ENCODE results near the gene SPECC1.
"Not testable (repeated sequence)": the region's sequence is repeated elsewhere in the genome, so short reads cannot be mapped to it uniquely, and the experiment has no call there.

Gene SPECC1

DNA sequence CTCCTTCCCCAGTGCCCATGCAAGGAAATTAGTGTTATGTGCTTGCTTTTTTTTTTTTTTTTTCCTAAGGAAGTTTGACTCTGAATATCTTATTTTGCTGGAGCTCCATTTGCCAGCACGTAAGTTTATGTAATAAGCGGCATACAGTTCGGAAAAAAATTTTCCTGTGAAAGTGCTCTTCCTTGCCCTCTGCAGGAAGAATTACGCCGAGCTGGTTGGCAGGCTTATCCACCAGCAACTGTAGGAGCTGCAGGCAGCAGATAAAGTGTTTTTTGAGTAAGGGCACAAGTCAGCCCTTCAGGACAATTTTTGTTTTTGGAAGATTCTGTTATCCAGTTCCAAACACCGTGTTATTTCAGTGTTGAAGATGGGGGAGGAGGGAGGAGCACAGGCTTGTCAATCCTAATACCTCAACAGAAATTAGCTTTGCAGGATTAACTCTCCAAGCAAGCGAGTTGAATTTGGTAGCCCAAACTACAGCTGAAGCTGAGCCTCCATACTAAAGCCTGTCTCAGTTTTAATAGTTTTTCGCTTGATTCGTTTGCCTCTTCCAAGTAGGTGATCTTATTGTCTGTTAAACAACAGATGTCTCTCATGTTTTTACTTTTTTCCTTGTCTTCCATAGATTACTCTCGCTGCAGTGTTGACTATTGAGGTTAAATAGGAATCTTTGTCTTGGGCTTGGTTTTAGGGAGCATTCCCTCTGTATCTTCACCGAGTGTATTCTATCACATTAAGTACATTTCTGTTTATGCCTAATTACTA is 1.1 kb downstream of the SPECC1 start:
- no peak for DNase-seq

DNA sequence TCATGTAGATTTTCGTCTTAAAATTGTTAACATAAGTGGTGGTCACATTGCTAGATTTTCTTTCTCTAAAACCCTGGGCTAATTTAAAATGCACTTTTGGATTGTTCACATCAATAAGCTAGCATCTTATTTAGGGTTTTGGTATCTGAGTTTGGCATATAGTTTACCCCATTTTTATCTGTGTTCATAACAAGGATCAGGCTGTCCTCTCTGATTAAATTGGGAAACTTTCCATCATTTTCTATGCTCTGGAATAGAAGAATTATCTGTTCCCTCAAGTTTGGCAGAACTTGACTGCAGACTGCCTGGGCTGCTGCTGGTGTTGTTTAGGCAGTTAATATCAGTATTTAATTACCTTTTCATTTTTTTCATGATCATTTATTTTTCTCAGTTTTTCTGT is 1.8 kb downstream of the SPECC1 start:
- DNase-seq = no peak

DNA sequence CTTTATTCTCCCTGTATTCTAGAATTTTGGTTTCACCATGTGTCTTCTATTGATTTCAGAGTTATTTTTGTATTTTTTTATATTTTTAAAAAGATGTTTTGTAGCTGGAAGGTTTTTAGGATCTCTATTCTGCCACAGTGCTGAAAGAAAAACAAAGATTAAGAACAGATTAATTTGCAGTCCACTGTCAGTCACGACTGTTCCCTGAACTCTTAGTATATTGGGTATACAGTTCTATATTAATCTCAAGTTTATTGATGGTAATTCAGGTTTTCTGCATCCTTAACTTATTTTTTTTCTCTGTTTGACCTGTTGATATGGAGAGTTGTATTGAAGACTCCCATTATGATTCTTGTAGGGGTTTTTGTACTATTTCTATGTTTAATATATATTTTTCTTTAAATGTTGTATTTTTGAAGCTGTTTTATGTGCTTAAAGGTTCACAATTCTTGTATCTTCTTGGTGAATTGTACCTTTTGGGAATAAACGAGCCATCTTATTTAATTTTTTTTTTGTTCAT is 2.9 kb downstream of the SPECC1 start:
- DNase-seq = no peak

DNA sequence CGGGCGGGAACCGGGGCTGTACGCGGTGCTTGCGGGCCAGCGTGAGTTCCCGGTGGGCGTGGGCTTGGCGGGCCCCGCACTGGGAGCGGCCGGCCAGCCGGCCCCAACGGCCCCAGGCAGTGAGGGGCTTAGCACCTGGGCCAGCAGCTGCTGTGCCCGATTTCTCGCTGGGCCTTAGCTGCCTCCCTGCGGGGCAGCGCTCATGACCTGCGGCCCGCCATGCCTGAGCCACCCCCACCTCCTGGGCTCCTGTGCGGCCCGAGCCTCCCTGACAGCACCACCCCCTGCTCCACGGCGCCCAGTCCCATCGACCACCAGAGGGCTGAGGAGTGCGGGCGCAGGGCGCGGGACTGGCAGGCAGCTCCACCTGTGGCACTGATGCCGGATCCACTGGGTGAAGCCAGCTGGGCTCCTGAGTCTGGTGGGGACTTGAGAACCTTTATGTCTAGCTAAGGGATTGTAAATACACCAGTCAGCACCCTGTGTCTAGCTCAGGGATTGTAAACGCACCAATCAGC is 7.4 kb downstream of the SPECC1 start:
- DNase-seq = not testable (repeated sequence)

DNA sequence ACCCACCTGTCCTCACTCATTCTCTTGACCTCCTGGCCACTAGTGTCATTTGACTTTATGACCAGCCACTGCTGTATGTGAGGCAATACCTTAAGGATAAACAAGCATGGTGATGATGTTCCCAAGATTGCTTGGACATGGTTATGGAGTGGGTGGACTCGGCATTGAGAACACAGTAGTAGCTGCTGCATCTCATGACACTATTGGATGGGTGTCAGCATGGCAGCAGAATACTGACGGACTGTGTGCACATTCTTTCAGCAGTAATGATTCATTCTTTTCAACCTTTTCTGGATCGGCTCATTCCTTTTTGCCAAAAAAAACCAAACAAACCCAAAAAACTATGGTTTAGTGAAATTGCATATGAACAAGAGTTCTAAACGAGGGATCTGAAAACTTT is 13.5 kb downstream of the SPECC1 start:
- DNase-seq = no peak

DNA sequence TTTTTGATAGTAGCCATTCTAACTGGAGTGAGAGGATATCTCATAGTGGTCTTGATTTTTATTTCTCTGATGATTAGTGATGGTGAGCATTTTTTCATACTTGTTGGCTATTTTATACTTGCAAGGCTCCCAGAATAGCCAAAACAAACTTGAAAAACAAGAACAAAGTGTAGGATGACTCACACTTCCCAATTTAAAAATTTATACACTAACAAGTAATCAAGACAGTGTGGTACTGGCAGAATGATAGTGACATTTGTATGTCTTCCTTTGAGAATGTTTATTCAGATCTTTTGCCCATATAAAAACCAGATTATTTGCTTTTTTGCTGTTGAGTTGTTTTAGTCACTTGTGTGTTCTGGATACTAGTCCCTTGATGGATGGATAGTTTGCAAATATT is 17.8 kb downstream of the SPECC1 start:
- DNase-seq = no peak

DNA sequence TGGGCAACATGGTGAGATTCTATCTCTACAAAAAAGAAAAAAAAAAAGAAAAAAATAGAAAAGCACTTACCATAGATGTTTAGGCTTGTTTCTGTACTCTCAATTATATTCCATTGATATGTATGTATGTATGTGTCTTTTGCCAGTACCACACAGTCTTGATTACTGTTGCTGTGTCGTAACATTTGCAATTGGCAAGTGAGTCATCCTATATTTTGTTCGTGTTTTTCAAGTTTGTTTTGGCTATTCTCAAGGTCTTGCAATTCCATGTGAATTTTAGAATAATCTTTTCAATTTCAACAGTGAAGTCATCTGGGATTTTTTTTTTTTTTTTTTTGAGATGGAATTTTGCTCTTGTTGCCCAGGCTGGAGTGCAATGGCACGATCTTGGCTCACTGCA is 19.3 kb downstream of the SPECC1 start:
- DNase-seq = no peak

DNA sequence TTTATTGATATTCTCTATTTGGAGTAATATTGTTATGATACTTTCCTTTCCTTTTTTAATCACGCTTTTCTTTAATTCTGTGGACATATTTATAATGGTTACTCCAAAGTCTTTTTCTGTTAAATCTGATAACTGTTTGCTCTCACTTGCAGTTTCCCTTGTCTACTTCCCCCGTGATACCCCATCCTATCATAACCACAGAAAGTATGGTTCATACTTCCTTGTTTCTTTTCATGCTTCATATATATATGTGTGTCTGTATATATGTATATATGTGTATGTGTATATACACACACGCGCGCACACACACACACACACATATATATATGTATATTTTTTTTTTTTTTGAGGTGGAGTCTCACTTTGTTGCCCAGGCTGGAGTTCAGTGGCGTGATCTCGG is 23.5 kb downstream of the SPECC1 start:
- DNase-seq = no peak

DNA sequence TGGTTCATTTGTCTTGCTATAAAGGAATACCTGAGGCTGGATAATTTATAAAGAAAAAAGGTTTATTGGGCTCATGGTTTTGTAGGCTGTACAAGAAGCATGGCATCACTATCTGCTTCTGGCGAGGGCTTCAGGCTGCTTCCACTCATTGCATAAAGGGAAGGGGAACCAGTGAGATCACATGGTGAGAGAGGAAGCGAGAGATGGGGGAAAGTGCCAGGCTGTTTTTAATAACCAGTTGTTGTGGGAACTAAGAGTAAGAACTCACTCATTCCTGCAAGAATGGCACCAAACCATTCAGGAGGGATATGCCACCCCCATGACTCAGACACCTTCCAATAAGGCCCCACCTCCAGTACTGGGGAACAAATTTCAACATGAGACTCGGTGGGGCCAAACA is 24.3 kb downstream of the SPECC1 start:
- no peak for DNase-seq

DNA sequence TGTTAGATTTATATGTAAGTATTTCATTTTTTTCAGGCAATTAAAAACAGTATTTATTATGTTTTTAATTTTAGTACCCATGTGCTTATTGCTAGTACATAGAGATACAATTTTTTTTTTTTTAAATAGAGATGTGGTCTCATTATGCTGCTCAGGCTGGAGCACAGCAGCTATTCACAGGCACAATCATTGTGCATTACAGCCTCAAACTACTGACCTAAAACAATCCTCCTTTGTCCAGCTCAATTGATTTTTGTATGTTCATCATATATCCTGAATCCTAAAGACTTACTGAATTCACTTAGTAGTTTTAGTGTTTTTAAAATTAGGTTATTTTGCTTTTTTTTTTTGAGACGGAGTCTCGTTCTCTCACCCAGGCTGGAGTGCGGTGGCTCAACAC is 26.3 kb downstream of the SPECC1 start:
- no peak for DNase-seq

DNA sequence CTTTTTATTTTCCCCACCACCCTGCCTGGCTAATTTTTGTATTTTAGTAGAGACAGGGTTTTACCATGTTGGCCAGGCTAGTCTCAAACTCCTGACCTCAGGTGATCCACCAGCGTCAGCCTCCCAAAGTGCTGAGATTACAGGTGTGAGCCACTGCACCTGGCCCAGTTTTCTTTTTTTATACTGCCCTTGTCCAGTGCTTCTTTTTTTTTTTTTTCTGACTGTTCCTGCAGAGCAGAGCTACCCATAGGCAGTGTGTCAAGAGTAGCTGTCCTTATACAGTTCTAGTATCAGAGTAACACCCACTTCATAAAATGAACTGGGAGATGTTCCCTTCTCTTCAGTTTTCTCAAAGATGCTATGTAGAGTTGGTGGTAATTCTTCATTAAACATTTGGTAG is 28.1 kb downstream of the SPECC1 start:
- DNase-seq = not testable (repeated sequence)

DNA sequence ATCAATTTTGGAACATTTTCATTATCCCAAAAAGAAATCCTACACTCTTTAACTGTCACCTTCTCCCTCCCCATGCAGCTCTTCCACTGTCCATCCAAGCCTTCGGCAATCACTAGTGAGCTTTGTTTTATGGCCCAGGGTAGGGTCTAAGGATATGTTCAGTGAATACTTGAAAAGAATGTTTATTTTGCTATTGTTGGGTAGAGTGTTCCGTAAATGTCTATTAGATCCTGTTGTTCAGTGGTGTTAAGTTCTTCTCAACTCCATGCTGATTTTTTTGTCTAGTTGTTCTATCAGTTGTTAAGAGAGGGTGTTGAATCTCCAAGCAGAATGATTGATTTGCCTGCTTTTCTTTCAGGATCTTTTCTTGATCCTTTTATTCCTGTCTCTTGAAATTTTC is 29.9 kb downstream of the SPECC1 start:
- DNase-seq = no peak

DNA sequence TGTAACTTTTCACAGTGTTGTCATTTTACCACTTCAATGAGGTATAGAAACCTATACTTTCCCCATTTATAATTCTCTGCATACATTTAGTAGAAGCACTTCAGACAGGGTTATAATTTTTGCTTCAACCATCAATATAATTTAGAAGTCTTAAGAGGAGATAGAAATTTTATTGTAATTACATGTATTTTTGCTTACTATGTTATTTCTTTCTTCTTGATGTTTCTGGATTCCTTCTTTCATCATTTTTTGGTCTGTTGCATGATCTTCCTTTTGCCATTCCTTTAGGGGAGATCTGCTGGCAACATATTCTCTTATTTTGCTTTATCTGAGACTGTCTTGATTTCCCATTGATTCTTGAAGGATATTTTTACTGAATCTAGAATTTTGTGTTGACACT is 31.1 kb downstream of the SPECC1 start:
- DNase-seq = no peak

DNA sequence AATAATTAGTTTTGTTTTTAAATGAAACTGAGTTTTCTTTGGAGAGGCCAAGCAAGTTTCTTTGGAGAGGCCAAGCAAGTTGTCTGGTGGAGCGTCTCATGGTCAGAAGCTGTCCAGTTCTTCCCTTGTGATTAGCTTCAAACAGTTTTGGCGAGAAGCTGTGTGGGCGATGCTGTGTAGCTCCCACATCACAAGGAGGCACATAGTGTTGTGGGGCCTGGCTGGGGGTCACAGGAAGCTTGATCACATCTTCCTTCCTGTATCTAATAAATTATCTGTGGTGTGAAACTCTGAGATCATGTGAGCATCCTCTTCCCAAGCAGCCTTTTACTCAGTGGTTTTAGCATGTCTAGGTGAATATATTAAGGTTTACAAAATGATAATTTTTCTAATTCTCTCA is 33.9 kb downstream of the SPECC1 start:
- DNase-seq = no peak

DNA sequence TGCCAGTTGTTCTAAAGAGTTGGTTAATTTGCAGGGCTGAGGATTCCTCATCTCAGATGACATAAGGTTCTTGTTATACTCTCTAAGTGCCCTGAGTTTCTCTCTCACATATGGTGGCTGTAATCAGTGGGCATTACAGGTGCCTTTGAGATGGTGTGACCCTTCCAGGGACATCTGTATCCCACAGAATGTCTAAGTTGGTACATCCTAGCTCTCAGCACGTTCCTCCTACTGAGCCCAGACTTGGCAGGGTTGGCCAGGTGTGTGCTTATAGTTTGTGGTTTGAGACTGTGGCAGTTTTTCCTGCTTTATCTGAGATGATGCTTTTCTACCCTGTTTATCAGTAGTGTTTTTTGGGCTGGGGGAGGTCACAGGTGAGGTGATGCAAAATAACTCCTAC is 36.3 kb downstream of the SPECC1 start:
- DNase-seq = no peak

DNA sequence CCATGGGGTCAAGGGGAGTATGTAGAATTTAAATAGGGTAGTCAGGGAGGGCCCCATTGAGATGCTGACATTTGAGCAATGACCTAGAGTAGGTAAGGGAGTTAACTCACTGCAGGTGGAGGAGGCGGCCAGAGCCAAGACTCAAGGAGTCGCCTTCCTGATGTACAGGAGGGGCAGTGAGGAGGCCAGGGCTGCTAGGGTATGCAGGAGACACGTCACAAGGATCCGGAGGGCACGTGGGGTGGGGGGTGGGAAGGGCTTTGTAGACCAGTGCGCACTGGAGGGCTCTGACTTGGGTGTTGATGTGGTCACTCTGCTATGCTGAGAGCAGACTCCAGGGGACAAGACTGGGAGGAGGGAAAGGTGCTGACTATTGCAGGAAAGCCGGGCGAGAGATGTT is 37.5 kb downstream of the SPECC1 start:
- DNase-seq = no peak

DNA sequence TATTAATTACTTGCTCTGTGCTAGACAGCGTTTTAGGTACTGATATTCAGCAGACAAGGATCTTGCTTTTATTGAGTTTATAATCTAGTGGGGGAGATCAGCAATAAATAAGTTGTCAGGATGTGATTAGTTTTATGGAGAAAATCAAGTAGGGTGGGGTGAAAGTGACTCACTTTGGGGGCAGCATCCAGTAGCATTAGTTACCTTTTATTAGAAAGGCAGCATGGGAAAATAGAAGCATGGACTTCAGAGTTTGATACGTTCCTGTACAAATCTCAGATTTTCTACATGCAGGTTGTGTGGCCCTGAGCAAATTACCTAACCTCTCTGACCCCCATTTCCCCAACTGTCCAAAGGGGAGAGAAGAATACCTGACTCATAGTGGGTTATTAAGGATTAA is 42.5 kb downstream of the SPECC1 start:
- no peak for DNase-seq

DNA sequence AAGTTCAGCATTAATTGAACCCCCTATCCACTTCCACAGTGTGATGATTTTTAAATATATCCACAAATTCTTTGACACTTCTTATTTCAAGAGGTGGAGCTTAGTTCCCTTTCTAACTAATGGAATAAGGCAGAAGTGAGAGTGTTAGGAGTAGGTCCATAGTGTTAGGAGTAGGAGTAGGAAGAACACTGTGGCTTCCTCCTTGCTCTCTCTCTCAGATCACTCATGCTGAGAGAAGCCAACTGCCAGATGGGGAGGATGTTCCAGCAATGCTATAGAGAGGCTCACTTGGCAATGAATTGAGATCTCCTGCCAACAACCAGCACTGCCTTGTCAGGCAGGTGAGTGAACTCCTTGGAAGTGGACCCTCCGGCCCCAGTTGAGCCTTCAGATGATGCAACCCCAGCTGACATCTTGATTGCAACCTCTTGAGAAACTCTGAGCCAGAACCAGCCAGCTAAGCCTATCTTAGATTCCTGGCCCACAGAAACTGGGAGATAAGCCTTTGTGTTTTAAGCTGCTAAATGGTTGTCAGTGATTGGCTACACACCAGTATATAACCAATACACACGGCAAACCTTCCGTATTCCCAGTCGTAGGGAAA is 44.3 kb downstream of the SPECC1 start:
- no peak for DNase-seq

DNA sequence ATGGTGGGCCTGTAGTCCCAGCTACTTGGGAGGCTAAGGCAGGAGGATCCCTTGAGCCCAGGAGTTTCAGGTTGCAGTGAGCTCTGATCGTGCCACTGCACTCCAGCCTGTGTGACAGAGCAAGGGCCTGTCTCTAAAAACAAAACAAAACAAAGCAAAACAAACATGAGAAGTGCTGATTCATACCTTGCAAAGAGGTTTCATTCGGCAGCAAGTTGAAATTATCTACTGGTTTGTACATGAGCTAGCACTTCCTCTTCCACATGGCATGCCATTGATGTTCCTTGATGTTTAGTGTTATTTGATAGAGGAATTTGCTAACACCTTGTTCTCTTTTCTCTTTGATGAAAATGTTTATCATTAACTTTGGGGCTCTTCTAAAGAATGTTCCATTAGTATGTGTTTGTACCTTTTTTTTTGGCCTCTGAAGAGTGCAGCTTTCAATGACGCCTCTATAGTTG is 50.6 kb downstream of the SPECC1 start:
- no peak for DNase-seq

DNA sequence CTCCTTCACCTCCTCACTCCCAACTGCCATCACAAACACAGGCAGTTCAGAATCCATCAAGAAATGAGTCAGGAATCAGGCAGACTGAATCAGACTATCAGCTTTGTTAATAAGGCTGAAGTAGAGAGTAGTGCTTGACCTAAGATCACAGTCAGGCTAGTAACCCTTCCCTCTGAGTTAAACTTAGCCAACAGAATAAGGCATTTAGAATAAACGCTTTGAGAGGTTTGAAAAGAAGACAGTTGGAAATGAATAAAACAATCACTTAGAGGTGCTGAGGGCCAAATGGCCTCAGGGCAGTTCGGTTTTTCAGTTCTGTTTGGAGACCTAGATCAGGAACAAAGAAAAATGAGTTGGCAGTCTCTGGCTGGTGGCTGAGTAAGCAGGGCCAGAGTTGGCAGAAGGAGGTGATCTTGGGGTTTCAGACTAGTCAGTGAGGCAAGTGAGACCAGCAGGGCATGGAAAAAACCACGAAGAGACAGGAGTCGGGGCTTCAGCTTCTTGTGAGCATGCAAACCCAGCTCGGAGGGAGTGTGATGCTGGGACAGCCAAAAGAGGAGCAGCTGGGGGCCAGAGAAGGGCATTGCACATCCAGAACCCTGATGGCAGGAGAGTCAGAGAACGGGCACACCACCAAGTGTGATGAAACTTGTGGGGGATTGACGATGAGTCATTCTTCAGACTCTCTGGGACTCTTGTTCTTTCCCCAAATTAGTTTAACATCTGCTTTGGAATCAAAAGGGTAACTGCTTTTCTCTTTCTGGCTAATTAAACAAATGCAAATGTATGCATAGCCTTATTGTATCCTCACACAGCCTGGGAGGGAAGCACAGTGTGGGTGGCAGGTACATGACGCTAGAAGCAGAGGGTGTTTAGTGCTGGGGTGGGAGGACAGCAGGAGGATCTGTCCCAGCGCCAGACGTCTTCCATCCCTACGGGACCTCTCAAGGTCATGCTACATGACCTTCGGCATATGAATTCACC is 54.8 kb downstream of the SPECC1 start:
- no peak for DNase-seq

DNA sequence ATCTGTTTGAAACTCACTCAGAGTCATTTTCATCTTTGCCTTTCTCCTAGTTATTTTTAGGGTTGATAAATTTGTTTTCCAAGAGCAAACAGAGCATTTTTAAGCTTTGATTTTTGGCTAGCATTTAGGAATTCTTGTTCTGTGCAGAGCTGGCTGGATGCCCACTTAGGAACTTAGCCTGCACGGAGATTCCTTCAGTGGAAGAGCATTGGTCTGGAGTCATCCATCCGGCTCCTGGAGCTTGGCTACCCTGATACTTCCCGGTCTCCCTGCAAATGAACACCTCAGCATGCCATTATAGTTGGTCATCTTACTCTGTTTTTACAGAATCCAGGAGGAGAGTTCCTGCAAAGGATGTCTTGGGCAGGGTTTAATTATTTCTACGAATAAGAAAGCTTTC is 57.1 kb downstream of the SPECC1 start:
- DNase-seq = no peak

DNA sequence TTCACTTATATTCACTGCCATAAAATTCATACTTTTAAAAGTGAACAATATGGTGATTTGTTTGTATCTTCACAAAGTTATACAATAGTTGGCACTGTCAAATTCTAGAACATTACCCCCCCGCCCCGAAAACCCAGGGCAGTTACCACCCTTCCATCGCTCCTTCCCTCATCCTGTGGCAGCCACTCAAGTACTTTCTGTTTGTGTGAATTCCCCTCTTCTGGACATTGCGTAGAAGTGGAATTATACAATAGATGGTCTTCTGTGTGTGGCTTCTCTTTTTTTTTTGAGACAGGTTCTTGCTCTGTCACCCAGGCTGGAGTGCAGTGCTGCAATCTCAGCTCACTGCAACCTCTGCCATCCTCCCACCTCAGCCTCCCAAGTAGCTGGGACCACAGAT is 58.6 kb downstream of the SPECC1 start:
- DNase-seq = no peak

DNA sequence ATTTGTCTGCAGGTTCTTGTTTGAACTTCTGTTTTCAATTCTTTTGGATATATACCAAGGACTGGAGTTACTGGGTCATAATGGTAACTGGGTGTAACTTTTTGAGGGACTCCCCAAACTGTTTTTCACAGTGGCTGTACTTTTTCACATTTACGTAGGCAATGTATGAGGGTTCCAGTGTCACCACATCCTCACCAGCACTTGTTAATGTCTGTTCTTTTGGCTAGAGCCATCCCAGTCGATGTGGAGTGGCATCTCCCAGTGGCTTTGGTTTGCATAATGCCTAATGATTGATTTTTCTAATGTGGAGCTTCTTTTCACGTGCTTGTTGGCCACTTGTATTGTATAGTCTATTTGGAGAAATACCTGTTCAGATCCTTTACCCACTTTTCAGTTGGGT is 59.3 kb downstream of the SPECC1 start:
- no peak for DNase-seq
